Measurements from ENCODE around the gene DOK6.

DNA sequence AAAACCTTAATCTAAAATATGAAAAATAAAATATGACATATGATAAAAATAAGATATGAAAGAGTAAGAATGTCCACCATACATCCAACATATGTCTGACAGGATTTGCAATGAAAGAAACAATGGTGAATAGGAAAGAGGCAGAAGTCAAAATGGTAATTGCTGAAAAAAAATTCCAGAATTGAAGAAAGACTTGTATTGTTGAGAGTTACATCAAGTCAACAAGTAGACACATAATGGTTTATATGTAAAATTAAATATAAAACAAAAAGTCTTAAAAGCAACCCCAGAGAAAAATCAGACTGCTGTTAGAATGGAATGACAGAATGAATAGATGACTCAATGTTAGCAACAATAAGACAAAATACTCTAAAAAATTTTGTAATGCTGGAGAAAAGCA is 255.1 kb downstream of the DOK6 start:
- TF ChIP-seq, protein P1, sequence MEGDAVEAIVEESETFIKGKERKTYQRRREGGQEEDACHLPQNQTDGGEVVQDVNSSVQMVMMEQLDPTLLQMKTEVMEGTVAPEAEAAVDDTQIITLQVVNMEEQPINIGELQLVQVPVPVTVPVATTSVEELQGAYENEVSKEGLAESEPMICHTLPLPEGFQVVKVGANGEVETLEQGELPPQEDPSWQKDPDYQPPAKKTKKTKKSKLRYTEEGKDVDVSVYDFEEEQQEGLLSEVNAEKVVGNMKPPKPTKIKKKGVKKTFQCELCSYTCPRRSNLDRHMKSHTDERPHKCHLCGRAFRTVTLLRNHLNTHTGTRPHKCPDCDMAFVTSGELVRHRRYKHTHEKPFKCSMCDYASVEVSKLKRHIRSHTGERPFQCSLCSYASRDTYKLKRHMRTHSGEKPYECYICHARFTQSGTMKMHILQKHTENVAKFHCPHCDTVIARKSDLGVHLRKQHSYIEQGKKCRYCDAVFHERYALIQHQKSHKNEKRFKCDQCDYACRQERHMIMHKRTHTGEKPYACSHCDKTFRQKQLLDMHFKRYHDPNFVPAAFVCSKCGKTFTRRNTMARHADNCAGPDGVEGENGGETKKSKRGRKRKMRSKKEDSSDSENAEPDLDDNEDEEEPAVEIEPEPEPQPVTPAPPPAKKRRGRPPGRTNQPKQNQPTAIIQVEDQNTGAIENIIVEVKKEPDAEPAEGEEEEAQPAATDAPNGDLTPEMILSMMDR (conservative IDR thresholded peaks at IDR 0.05): no peak
- TF ChIP-seq EZH2 (IDR thresholded peaks at IDR 0.05; ENCODE audit: low read depth): no peak

Measured in PC-9 (cell line).